Neural cell (in vitro differentiated cells): Measurements from ENCODE around the gene NSG1. TPM values are rescaled to one million over a fixed set of nuclear protein-coding genes. Genes with fewer than 3 reads are reported as not detected.

Source experiments
- H2AFZ ChIP-seq: fragments of 200-600, 300-800 bp; sonication (generic), shearing (Covaris generic); 2 replicates; pipeline ENCODE4 v1.6.0; 2014; ENCODE audit warnings: low read depth, mild to moderate bottlenecking, antibody characterized with exemption, low read length, moderate library complexity
- H3F3A ChIP-seq: fragments of 200-600 bp; shearing (Covaris generic); 2 replicates; pipeline ENCODE4 v1.6.1; 2016; ENCODE audit warnings: mild to moderate bottlenecking, moderate library complexity, mixed read lengths, antibody characterized with exemption, low read length; ENCODE audit not compliant: insufficient read depth, poor library complexity, severe bottlenecking
- H3K27ac ChIP-seq: fragments of 200-600, 300-800 bp; sonication (generic), shearing (Covaris generic); 2 replicates; pipeline ENCODE4 v1.5.1; 2014; ENCODE audit warnings: mild to moderate bottlenecking, low read length, moderate library complexity
- H3K27me3 ChIP-seq: fragments of 300-800, 200-600 bp; sonication (generic), shearing (Covaris generic); 2 replicates; pipeline ENCODE4 v1.6.0; 2014; ENCODE audit warnings: mild to moderate bottlenecking, low read depth, low read length, moderate library complexity; ENCODE audit not compliant: insufficient read depth
- H3K36me3 ChIP-seq: fragments of 300-800, 200-600 bp; sonication (generic), shearing (Covaris generic); 2 replicates; pipeline ENCODE4 v1.5.1; 2014; ENCODE audit warnings: mild to moderate bottlenecking, antibody characterized with exemption, low read length, moderate library complexity; ENCODE audit not compliant: insufficient read depth
- H3K4me2 ChIP-seq: fragments of 300-800, 200-600 bp; sonication (generic), shearing (Covaris generic); 2 replicates; pipeline ENCODE4 v1.6.0; 2014; ENCODE audit warnings: mild to moderate bottlenecking, low read length
- H3K4me3 ChIP-seq: fragments of 300-800, 200-600 bp; sonication (generic), shearing (Covaris generic); 2 replicates; pipeline ENCODE4 v1.5.1; 2014; ENCODE audit warnings: mild to moderate bottlenecking, low read length, moderate library complexity
- H3K79me2 ChIP-seq: fragments of 200-600 bp; shearing (Covaris generic); replicated peaks from 2 replicates; pipeline ENCODE4 v1.6.0; 2014; ENCODE audit warnings: mild to moderate bottlenecking, low read length, moderate library complexity; ENCODE audit not compliant: insufficient read depth
- H3K9ac ChIP-seq: fragments of 300-800, 200-600 bp; sonication (generic), shearing (Covaris generic); 2 replicates; pipeline ENCODE4 v1.6.1; 2016; ENCODE audit warnings: mild to moderate bottlenecking, low read length, mixed read lengths
- H3K9me2 ChIP-seq: fragments of 200-600 bp; shearing (Covaris generic); 2 replicates; pipeline ENCODE4 v1.6.1; 2016; ENCODE audit warnings: mild to moderate bottlenecking, low read length, mixed read lengths; ENCODE audit not compliant: insufficient read depth
- H3K9me3 ChIP-seq: fragments of 200-600, 300-800 bp; sonication (generic), shearing (Covaris generic); 2 replicates; pipeline ENCODE4 v1.6.1; 2016; ENCODE audit warnings: mild to moderate bottlenecking, mixed run types, low read length, moderate library complexity, mixed read lengths
- H4K20me1 ChIP-seq: fragments of 200-600 bp; shearing (Covaris generic); 2 replicates; pipeline ENCODE4 v1.6.1; 2016; ENCODE audit warnings: mild to moderate bottlenecking, mixed run types; ENCODE audit not compliant: insufficient read depth
- CTCF ChIP-seq: fragments of 450-650 bp; IDR thresholded peaks from 2 replicates; pipeline ENCODE4 v1.5.1; 2014; ENCODE audit warnings: antibody characterized with exemption, mild to moderate bottlenecking, moderate library complexity; ENCODE audit not compliant: poor library complexity, severe bottlenecking
- EP300 ChIP-seq: fragments of 450-650 bp; conservative IDR thresholded peaks from 2 replicates; pipeline ENCODE4 v1.6.1; 2014; ENCODE audit warnings: antibody characterized with exemption, mild to moderate bottlenecking, moderate library complexity; ENCODE audit not compliant: poor library complexity, severe bottlenecking
- EZH2 ChIP-seq: fragments of 200-600, 300-800 bp; shearing (Covaris generic), sonication (generic); IDR thresholded peaks from 2 replicates; pipeline ENCODE4 v1.6.1; 2014; ENCODE audit warnings: antibody characterized with exemption, low read length, borderline replicate concordance, mild to moderate bottlenecking; ENCODE audit not compliant: insufficient read depth, poor library complexity, severe bottlenecking
- MXI1 ChIP-seq: fragments of 450-650 bp; conservative IDR thresholded peaks from 2 replicates; pipeline ENCODE4 v1.6.1; 2014; ENCODE audit warnings: antibody characterized with exemption, mild to moderate bottlenecking; ENCODE audit not compliant: poor library complexity, severe bottlenecking
- POLR2AphosphoS5 ChIP-seq: IDR thresholded peaks from 2 replicates; pipeline ENCODE4 v1.6.1; 2012
- RAD21 ChIP-seq: fragments of 450-650 bp; conservative IDR thresholded peaks from 2 replicates; pipeline ENCODE4 v1.6.1; 2014; ENCODE audit warnings: antibody characterized with exemption, mild to moderate bottlenecking, moderate library complexity
- SMC3 ChIP-seq: fragments of 450-650 bp; conservative IDR thresholded peaks from 2 replicates; pipeline ENCODE4 v1.6.1; 2014; ENCODE audit warnings: antibody characterized with exemption, mild to moderate bottlenecking, moderate library complexity; ENCODE audit not compliant: poor library complexity
- TAF1 ChIP-seq: IDR thresholded peaks from 2 replicates; pipeline ENCODE4 v1.6.1; 2012; ENCODE audit warnings: low read depth
- polyA plus RNA-seq: library from polyadenylated mRNA; depleted of rRNA; stranded (reverse); fragments of >200 nt; gene quantifications from 2 replicates; pipeline ENCODE4 v1.2.3, GENCODE V29; 2014
- TF ChIP-seq, protein P1 (sequence below): IDR thresholded peaks from 2 replicates; pipeline ENCODE4 v1.6.1; 2012; ENCODE audit warnings: borderline replicate concordance

NSG1 gene
- polyA plus RNA-seq, 1 donor from 2014 or later: 921 TPM

DNA sequence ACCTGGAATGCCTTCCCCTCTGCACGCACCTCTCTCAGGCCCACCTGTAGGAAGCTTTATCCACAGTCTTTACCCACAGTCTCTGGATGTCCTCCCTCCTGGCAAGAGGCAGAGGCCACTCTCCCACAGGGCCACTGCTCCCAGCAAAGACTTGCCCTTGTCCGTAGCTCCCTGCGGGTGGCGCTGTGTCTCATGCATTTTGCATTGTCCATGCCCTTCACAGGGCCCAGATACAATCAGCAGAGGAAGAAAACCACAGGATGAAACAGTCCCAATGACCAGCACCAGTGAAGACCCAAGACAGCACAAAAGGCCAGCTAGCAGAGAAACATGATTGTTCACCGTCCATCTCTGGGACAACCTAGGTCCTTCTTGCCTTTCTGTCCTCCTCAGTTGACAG lies 2.1 kb upstream of the NSG1 start:
- Histone ChIP-seq H3F3A (no peaks in the 10 kb centered on the region), H3K27me3 (no peaks in the 10 kb centered on the region), H3K27ac (no peak overlapping the region), H3K9me2 (no peaks in the 10 kb centered on the region), H3K4me3 (peak overlapping the region; percentile 97), H2AFZ (no peak overlapping the region), H3K36me3 (peaks cover 4% of the 10 kb centered on the region), H3K9ac (peak overlapping the region; percentile 97), H3K4me2 (no peak overlapping the region), H3K79me2 (peaks cover 49% of the 10 kb centered on the region), H4K20me1 (peaks cover 5% of the 10 kb centered on the region), H3K9me3 (no peaks in the 10 kb centered on the region)
- TF ChIP-seq, protein P1, sequence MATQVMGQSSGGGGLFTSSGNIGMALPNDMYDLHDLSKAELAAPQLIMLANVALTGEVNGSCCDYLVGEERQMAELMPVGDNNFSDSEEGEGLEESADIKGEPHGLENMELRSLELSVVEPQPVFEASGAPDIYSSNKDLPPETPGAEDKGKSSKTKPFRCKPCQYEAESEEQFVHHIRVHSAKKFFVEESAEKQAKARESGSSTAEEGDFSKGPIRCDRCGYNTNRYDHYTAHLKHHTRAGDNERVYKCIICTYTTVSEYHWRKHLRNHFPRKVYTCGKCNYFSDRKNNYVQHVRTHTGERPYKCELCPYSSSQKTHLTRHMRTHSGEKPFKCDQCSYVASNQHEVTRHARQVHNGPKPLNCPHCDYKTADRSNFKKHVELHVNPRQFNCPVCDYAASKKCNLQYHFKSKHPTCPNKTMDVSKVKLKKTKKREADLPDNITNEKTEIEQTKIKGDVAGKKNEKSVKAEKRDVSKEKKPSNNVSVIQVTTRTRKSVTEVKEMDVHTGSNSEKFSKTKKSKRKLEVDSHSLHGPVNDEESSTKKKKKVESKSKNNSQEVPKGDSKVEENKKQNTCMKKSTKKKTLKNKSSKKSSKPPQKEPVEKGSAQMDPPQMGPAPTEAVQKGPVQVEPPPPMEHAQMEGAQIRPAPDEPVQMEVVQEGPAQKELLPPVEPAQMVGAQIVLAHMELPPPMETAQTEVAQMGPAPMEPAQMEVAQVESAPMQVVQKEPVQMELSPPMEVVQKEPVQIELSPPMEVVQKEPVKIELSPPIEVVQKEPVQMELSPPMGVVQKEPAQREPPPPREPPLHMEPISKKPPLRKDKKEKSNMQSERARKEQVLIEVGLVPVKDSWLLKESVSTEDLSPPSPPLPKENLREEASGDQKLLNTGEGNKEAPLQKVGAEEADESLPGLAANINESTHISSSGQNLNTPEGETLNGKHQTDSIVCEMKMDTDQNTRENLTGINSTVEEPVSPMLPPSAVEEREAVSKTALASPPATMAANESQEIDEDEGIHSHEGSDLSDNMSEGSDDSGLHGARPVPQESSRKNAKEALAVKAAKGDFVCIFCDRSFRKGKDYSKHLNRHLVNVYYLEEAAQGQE: no peak
- TF ChIP-seq CTCF: peak; percentile 55

- TF ChIP-seq TAF1 (no peak), POLR2AphosphoS5 (no peak), CTCF (no peak), SMC3 (no peak), RAD21 (no peak), MXI1 (no peak), EZH2 (no peak), EP300 (no peak)
- TF ChIP-seq, protein P1: no peak
- Histone ChIP-seq H3K27me3 (no peaks in the 10 kb centered on the region), H3K4me2 (peak overlapping the region; percentile 85), H3K4me3 (peak overlapping the region; percentile 97), H3K79me2 (peaks cover 55% of the 10 kb centered on the region), H3K9me2 (no peaks in the 10 kb centered on the region), H3K9me3 (no peaks in the 10 kb centered on the region), H3K9ac (peak overlapping the region; percentile 97), H2AFZ (peak overlapping the region; percentile 89), H3K36me3 (peaks cover 4% of the 10 kb centered on the region), H4K20me1 (peaks cover 9% of the 10 kb centered on the region), H3F3A (no peaks in the 10 kb centered on the region), H3K27ac (peak overlapping the region; percentile 90)
Measured at GRCh38 chr4:4385729-4386295, 1.1 kb upstream of the NSG1 start.
